Measurements from ENCODE around the gene HOXD9.

HOXD9 gene

DNA sequence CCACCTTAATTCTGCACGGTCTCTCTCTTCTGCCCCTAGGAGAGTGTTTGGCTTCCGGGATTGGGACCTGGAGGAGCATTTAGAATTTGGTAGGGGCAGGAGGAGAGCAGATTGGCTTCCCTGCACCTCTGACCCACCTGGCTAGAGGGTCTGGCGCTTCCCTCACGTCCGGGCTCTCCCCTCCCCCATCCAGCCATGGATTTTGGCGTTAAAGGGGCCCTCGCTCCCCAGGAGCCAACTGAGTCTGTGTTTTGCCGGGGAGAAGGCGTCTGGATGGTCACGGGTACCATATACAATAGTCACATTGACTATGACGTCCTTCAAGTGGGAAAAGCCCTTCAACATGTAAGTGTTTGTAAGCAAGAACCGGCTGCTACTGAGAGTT lies 41.1 kb downstream of the HOXD9 start:
- H3K27ac ChIP-seq (ENCODE audit: low read depth, low read length) = no peak overlapping the region
- H3K4me1 ChIP-seq (ENCODE audit: control insufficient read depth, insufficient read depth, low read length) = peaks cover 40% of the 10 kb centered on the region
- H3K4me3 ChIP-seq (ENCODE audit: low read depth, low read length) = no peak overlapping the region
- no peaks in the 10 kb centered on the region for H3K9me3 ChIP-seq (ENCODE audit: control insufficient read depth, insufficient read depth, low read depth, low read length)
- H3K27me3 ChIP-seq (ENCODE audit: control insufficient read depth, insufficient read depth, low read length) = peaks cover 100% of the 10 kb centered on the region
- H3K36me3 ChIP-seq (ENCODE audit: control insufficient read depth, insufficient read depth, low read length) = no peaks in the 10 kb centered on the region
- no peak overlapping the region for H3K9ac ChIP-seq (ENCODE audit: low read length)

GRCh38 chr2:176164201-176164600 lies 41.7 kb downstream of the HOXD9 start:
- Histone ChIP-seq H3K4me3 (ENCODE audit: low read depth, low read length) (peak overlapping the region; percentile 28; the same call in 1 of the 2 replicates), H3K36me3 (ENCODE audit: control insufficient read depth, insufficient read depth, low read length) (no peaks in the 10 kb centered on the region), H3K27me3 (ENCODE audit: control insufficient read depth, insufficient read depth, low read length) (peaks cover 100% of the 10 kb centered on the region), H3K9me3 (ENCODE audit: control insufficient read depth, insufficient read depth, low read depth, low read length) (no peaks in the 10 kb centered on the region), H3K4me1 (ENCODE audit: control insufficient read depth, insufficient read depth, low read length) (peaks cover 39% of the 10 kb centered on the region), H3K9ac (ENCODE audit: low read length) (no peak overlapping the region), H3K27ac (ENCODE audit: low read depth, low read length) (no peak overlapping the region)

- no peak overlapping the region for H3K9ac ChIP-seq (ENCODE audit: low read length)
- H3K27me3 ChIP-seq (ENCODE audit: control insufficient read depth, insufficient read depth, low read length) = peaks cover 100% of the 10 kb centered on the region
- no peaks in the 10 kb centered on the region for H3K9me3 ChIP-seq (ENCODE audit: control insufficient read depth, insufficient read depth, low read depth, low read length)
Measured at GRCh38 chr2:176164611-176165369, 42.3 kb downstream of the HOXD9 start.

GRCh38 chr2:176165370-176166050 lies 43.0 kb downstream of the HOXD9 start:
- H3K36me3 ChIP-seq (ENCODE audit: control insufficient read depth, insufficient read depth, low read length) = no peaks in the 10 kb centered on the region
- no peak overlapping the region for H3K9ac ChIP-seq (ENCODE audit: low read length)
- H3K9me3 ChIP-seq (ENCODE audit: control insufficient read depth, insufficient read depth, low read depth, low read length) = no peaks in the 10 kb centered on the region
- H3K27me3 ChIP-seq (ENCODE audit: control insufficient read depth, insufficient read depth, low read length) = peaks cover 100% of the 10 kb centered on the region
- no peak overlapping the region for H3K27ac ChIP-seq (ENCODE audit: low read depth, low read length)
- H3K4me1 ChIP-seq (ENCODE audit: control insufficient read depth, insufficient read depth, low read length) = peaks cover 26% of the 10 kb centered on the region
- peak overlapping the region; percentile 28 for H3K4me3 ChIP-seq (ENCODE audit: low read depth, low read length)

More at GRCh38 chr2:176164611-176165369, 42.3 kb downstream of the HOXD9 start:
- no peaks in the 10 kb centered on the region for H3K36me3 ChIP-seq (ENCODE audit: control insufficient read depth, insufficient read depth, low read length)
- H3K4me1 ChIP-seq (ENCODE audit: control insufficient read depth, insufficient read depth, low read length) = peaks cover 34% of the 10 kb centered on the region
- H3K4me3 ChIP-seq (ENCODE audit: low read depth, low read length) = peak overlapping the region; percentile 28
- no peak overlapping the region for H3K27ac ChIP-seq (ENCODE audit: low read depth, low read length)

- H3K36me3 ChIP-seq (ENCODE audit: control insufficient read depth, insufficient read depth, low read length) = no peaks in the 10 kb centered on the region
- H3K9me3 ChIP-seq (ENCODE audit: control insufficient read depth, insufficient read depth, low read depth, low read length) = no peaks in the 10 kb centered on the region
- no peak overlapping the region for H3K4me3 ChIP-seq (ENCODE audit: low read depth, low read length)
- peaks cover 29% of the 10 kb centered on the region for H3K4me1 ChIP-seq (ENCODE audit: control insufficient read depth, insufficient read depth, low read length)
- H3K27me3 ChIP-seq (ENCODE audit: control insufficient read depth, insufficient read depth, low read length) = peaks cover 100% of the 10 kb centered on the region
- H3K9ac ChIP-seq (ENCODE audit: low read length) = no peak overlapping the region
- H3K27ac ChIP-seq (ENCODE audit: low read depth, low read length) = no peak overlapping the region
Measured at GRCh38 chr2:176166272-176166671, 43.8 kb downstream of the HOXD9 start.

DNA sequence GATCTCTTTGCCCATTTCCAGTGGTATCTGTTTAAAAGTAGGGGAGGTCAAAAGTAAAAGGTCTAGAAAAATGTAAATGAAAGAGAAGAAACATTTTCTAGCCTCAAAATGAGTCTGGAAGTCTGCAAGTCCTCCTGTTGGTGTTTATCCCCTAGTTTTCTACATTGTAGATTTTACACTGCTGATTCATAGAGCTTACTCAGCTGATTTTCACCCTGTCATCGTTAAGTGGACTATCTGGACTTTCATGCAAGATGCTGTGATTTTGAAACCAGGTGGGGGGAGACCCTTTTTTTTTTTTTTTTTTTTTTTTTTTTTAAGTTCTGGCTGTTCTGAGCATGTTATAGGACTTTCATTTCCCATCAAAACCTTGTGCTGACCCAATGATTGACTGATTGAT lies 44.9 kb downstream of the HOXD9 start:
- Histone ChIP-seq H3K27ac (ENCODE audit: low read depth, low read length) (no peak overlapping the region), H3K27me3 (ENCODE audit: control insufficient read depth, insufficient read depth, low read length) (peaks cover 100% of the 10 kb centered on the region), H3K4me3 (ENCODE audit: low read depth, low read length) (no peak overlapping the region), H3K36me3 (ENCODE audit: control insufficient read depth, insufficient read depth, low read length) (no peaks in the 10 kb centered on the region), H3K4me1 (ENCODE audit: control insufficient read depth, insufficient read depth, low read length) (peaks cover 35% of the 10 kb centered on the region), H3K9me3 (ENCODE audit: control insufficient read depth, insufficient read depth, low read depth, low read length) (no peaks in the 10 kb centered on the region), H3K9ac (ENCODE audit: low read length) (no peak overlapping the region)

- no peak overlapping the region for H3K4me3 ChIP-seq (ENCODE audit: low read depth, low read length)
- H3K4me1 ChIP-seq (ENCODE audit: control insufficient read depth, insufficient read depth, low read length) = peaks cover 28% of the 10 kb centered on the region
- H3K9ac ChIP-seq (ENCODE audit: low read length) = no peak overlapping the region
- H3K27ac ChIP-seq (ENCODE audit: low read depth, low read length) = no peak overlapping the region
- H3K9me3 ChIP-seq (ENCODE audit: control insufficient read depth, insufficient read depth, low read depth, low read length) = no peaks in the 10 kb centered on the region
- H3K36me3 ChIP-seq (ENCODE audit: control insufficient read depth, insufficient read depth, low read length) = no peaks in the 10 kb centered on the region
- H3K27me3 ChIP-seq (ENCODE audit: control insufficient read depth, insufficient read depth, low read length) = peaks cover 100% of the 10 kb centered on the region
Measured at GRCh38 chr2:176169181-176169580, 46.7 kb downstream of the HOXD9 start.

DNA sequence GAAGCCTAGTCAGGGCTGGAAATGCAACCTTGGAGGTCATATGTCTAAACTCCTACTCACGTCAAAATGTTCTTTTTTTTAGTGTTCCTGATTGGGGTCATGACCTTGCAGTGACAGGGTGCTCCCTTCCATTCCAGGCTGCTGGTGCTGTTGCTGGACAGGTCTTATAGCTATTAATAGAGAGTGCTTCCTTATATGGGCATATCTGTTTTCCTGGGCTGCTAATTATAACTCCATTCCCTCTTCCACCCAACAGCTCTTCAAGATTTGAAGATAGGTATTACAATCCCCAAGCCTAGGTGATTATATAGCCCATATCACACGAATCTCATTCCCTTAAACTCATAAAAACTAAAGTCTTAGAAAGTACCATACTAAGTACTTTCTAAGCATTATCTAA lies 47.2 kb downstream of the HOXD9 start:
- no peak overlapping the region for H3K9ac ChIP-seq (ENCODE audit: low read length)
- H3K27ac ChIP-seq (ENCODE audit: low read depth, low read length) = no peak overlapping the region
- H3K27me3 ChIP-seq (ENCODE audit: control insufficient read depth, insufficient read depth, low read length) = peaks cover 100% of the 10 kb centered on the region

DNA sequence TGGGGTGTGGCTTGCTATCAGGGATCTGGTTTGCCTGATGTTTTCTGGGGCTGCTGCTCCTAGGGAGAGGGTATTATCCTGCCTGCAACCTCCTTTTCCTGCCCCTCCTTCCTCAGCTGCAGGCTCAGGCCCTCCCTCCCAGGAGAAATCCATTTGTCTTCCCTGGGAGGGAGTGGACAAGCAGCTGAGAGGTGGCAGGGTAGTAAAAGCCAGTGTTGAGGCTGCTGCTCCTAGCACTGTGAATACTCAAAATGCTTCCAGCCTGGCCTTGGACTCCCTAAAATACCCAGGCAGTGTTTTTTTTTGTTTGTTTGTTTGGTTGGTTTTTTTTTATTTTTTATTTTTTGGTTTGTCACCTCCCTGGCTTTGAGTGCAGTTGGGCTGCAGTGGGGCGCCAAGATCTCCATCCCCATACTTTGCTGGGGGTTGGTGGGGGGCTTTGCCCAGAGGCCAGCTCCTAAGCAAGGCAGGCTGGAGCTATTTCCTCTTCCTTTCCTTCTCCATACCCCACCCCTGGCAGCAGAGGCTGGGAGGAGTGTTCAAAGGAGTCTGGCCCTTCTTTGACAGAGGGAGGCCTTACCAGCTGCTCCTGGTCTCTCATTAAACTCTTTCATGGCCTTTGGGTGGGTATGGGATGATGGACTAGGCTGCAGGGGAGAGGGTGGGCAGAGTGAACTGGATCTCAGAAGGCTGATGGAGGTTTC lies 48.2 kb downstream of the HOXD9 start:
- H3K27ac ChIP-seq (ENCODE audit: low read depth, low read length) = no peak overlapping the region
- no peaks in the 10 kb centered on the region for H3K36me3 ChIP-seq (ENCODE audit: control insufficient read depth, insufficient read depth, low read length)
- no peak overlapping the region for H3K4me3 ChIP-seq (ENCODE audit: low read depth, low read length)
- H3K27me3 ChIP-seq (ENCODE audit: control insufficient read depth, insufficient read depth, low read length) = peaks cover 100% of the 10 kb centered on the region
- H3K4me1 ChIP-seq (ENCODE audit: control insufficient read depth, insufficient read depth, low read length) = peaks cover 31% of the 10 kb centered on the region
- H3K9ac ChIP-seq (ENCODE audit: low read length) = no peak overlapping the region
- H3K9me3 ChIP-seq (ENCODE audit: control insufficient read depth, insufficient read depth, low read depth, low read length) = no peaks in the 10 kb centered on the region

More for the DNA sequence above, 47.2 kb downstream of the HOXD9 start:
- H3K36me3 ChIP-seq (ENCODE audit: control insufficient read depth, insufficient read depth, low read length) = no peaks in the 10 kb centered on the region
- no peaks in the 10 kb centered on the region for H3K9me3 ChIP-seq (ENCODE audit: control insufficient read depth, insufficient read depth, low read depth, low read length)
- H3K4me1 ChIP-seq (ENCODE audit: control insufficient read depth, insufficient read depth, low read length) = peaks cover 27% of the 10 kb centered on the region
- H3K4me3 ChIP-seq (ENCODE audit: low read depth, low read length) = no peak overlapping the region

- H3K4me1 ChIP-seq (ENCODE audit: control insufficient read depth, insufficient read depth, low read length) = peaks cover 38% of the 10 kb centered on the region
- peak overlapping the region; percentile 46 for H3K4me3 ChIP-seq (ENCODE audit: low read depth, low read length)
- H3K9me3 ChIP-seq (ENCODE audit: control insufficient read depth, insufficient read depth, low read depth, low read length) = no peaks in the 10 kb centered on the region
- peak overlapping the region; percentile 2 for H3K9ac ChIP-seq (ENCODE audit: low read length)
- peaks cover 100% of the 10 kb centered on the region for H3K27me3 ChIP-seq (ENCODE audit: control insufficient read depth, insufficient read depth, low read length)
- H3K27ac ChIP-seq (ENCODE audit: low read depth, low read length) = no peak overlapping the region
- H3K36me3 ChIP-seq (ENCODE audit: control insufficient read depth, insufficient read depth, low read length) = no peaks in the 10 kb centered on the region
Measured at GRCh38 chr2:176171351-176172006, 49.0 kb downstream of the HOXD9 start.

Data from HUES6 (cell line).